Liver (tissue), 9 donors: ENCODE data around the gene RPUSD1. TPM values are rescaled to one million over a fixed set of nuclear protein-coding genes. Genes with fewer than 3 reads are reported as not detected.

Experiments
- DNase-seq: peaks from one replicate; pipeline ENCODE4 v3.0.0-alpha.2; 2017; ENCODE audit warnings: low spot score
- H3K27ac ChIP-seq, 2 donors: one replicate each; pipeline ENCODE4 v1.7.0; 2013; ENCODE audit warnings: inconsistent platforms in 2 of 2, low read length in 2 of 2, control low read depth in 1 of 2, low read depth in 1 of 2, mild to moderate bottlenecking in 1 of 2
- H3K27me3 ChIP-seq, 4 donors: one replicate each; pipeline versions ENCODE4 v1.6.1 to v1.7.0; 2013; ENCODE audit warnings: low read length in 3 of 4, inconsistent platforms in 1 of 4, mild to moderate bottlenecking in 1 of 4, moderate library complexity in 1 of 4; ENCODE audit not compliant: control insufficient read depth in 4 of 4, insufficient read depth in 4 of 4
- H3K36me3 ChIP-seq, 4 donors: one replicate each; pipeline versions ENCODE4 v1.6.1 to v1.7.0; 2013; ENCODE audit warnings: low read length in 3 of 4, mild to moderate bottlenecking in 3 of 4, low read depth in 1 of 4, moderate library complexity in 1 of 4; ENCODE audit not compliant: control insufficient read depth in 4 of 4, insufficient read depth in 3 of 4
- H3K4me1 ChIP-seq, 4 donors: one replicate each; pipeline versions ENCODE4 v1.6.1 to v1.7.0; 2013; ENCODE audit warnings: low read length in 3 of 4, mild to moderate bottlenecking in 3 of 4, moderate library complexity in 1 of 4; ENCODE audit not compliant: control insufficient read depth in 4 of 4, insufficient read depth in 4 of 4
- H3K4me3 ChIP-seq, 3 donors: one replicate each; pipeline versions ENCODE4 v1.6.1 to v1.7.0; 2013; ENCODE audit warnings: low read length in 3 of 3, control low read depth in 1 of 3, low read depth in 1 of 3, mild to moderate bottlenecking in 1 of 3
- H3K9ac ChIP-seq, 2 donors: one replicate each; pipeline ENCODE4 v1.7.0; 2013; ENCODE audit warnings: low read length in 2 of 2, mild to moderate bottlenecking in 2 of 2, moderate library complexity in 2 of 2, control low read depth in 1 of 2, low read depth in 1 of 2
- H3K9me3 ChIP-seq, 4 donors: one replicate each; pipeline versions ENCODE4 v1.6.1 to v1.7.0; 2013; ENCODE audit warnings: low read length in 3 of 4; ENCODE audit not compliant: control insufficient read depth in 4 of 4
- EGR1 ChIP-seq, 2 donors: IDR thresholded peaks; 2 replicates each; pipeline ENCODE4 v1.6.1; 2016 to 2018; ENCODE audit warnings: antibody characterized with exemption in 2 of 2, low read depth in 2 of 2
- FOXA1 ChIP-seq: IDR thresholded peaks from 2 replicates; pipeline ENCODE4 v1.6.1; 2016; ENCODE audit warnings: antibody characterized with exemption
- FOXA2 ChIP-seq: IDR thresholded peaks from 2 replicates; pipeline ENCODE4 v1.6.1; 2016; ENCODE audit warnings: antibody characterized with exemption
- GABPA ChIP-seq, 2 donors: IDR thresholded peaks in 1 of 2; conservative IDR thresholded peaks in 1 of 2; 2 replicates each; pipeline ENCODE4 v1.6.1; 2016; ENCODE audit warnings: antibody characterized with exemption in 2 of 2, mild to moderate bottlenecking in 1 of 2, moderate library complexity in 1 of 2
- HNF4A ChIP-seq, 2 donors: conservative IDR thresholded peaks; 2 replicates each; pipeline ENCODE4 v1.6.1; 2016; ENCODE audit warnings: antibody characterized with exemption in 2 of 2, mild to moderate bottlenecking in 2 of 2
- HNF4G ChIP-seq: IDR thresholded peaks from 2 replicates; pipeline ENCODE4 v1.6.1; 2016; ENCODE audit warnings: antibody characterized with exemption
- JUND ChIP-seq, 2 donors: IDR thresholded peaks; 2 replicates each; pipeline ENCODE4 v1.6.1; 2016; ENCODE audit warnings: antibody characterized with exemption in 2 of 2
- NR2F2 ChIP-seq: IDR thresholded peaks from 2 replicates; pipeline ENCODE4 v1.6.1; 2016; ENCODE audit warnings: antibody characterized with exemption
- RAD21 ChIP-seq, 2 donors: IDR thresholded peaks; 2 replicates each; pipeline ENCODE4 v1.6.1; 2016; ENCODE audit warnings: antibody characterized with exemption in 2 of 2, mild to moderate bottlenecking in 2 of 2
- SP1 ChIP-seq: IDR thresholded peaks from 2 replicates; pipeline ENCODE4 v1.6.1; 2018; ENCODE audit warnings: antibody characterized with exemption, mild to moderate bottlenecking
- TAF1 ChIP-seq: conservative IDR thresholded peaks from 2 replicates; pipeline ENCODE4 v1.6.1; 2016; ENCODE audit warnings: antibody characterized with exemption, mild to moderate bottlenecking
- YY1 ChIP-seq: IDR thresholded peaks from 2 replicates; pipeline ENCODE4 v1.6.1; 2016; ENCODE audit warnings: antibody characterized with exemption, mild to moderate bottlenecking
- WGBS: extraction: QIAGEN DNeasy Blood & Tissue Kit; methylation state at CpG from one replicate; pipeline ENCODE4 v1.1.7; 2013; 5-methylcytosine and 5-hydroxymethylcytosine counted together
- polyA plus RNA-seq, 2 donors: library from polyadenylated mRNA; stranded (reverse) in 1 of 2; unstranded in 1 of 2; fragments of 200-250 nt in 1 of 2; fragments of >200 nt in 1 of 2; fragmentation: Nextera tagmentation in 1 of 2; extraction: Ambion mirVana in 1 of 2; gene quantifications; one replicate each; pipeline versions ENCODE4 v1.2.1 to v1.2.3, GENCODE V29; 2013 to 2015
- total RNA-seq, 2 donors: library from RNA; depleted of rRNA; stranded (reverse); fragments of >200 nt; gene quantifications; one replicate each; pipeline ENCODE4 v1.2.3, GENCODE V29; 2014
- TF ChIP-seq, protein P1 (sequence below): fragments of 150-350 bp; IDR thresholded peaks from 2 replicates; pipeline ENCODE4 v1.5.1; 2017; ENCODE audit warnings: improper control_type of control experiment, low read depth, low read length; ENCODE audit not compliant: missing input control
- TF ChIP-seq, protein P2 (sequence below): IDR thresholded peaks from 2 replicates; pipeline ENCODE4 v1.6.1; 2016; ENCODE audit warnings: antibody characterized with exemption
- TF ChIP-seq, protein P3 (sequence below): IDR thresholded peaks from 2 replicates; pipeline ENCODE4 v1.6.1; 2016; ENCODE audit warnings: antibody characterized with exemption
- TF ChIP-seq, protein P4 (sequence below): IDR thresholded peaks from 2 replicates; pipeline ENCODE4 v1.6.1; 2016; ENCODE audit warnings: antibody characterized with exemption, mild to moderate bottlenecking
- donor health status: healthy.
- donor health status: healthy.
- donor health status: healthy.
- donor health status: healthy.
- donor health status: healthy.

The RPUSD1 gene
- total and polyA plus RNA-seq, 4 donors = 4.5 to 10.7 (median 8.9) TPM

DNA sequence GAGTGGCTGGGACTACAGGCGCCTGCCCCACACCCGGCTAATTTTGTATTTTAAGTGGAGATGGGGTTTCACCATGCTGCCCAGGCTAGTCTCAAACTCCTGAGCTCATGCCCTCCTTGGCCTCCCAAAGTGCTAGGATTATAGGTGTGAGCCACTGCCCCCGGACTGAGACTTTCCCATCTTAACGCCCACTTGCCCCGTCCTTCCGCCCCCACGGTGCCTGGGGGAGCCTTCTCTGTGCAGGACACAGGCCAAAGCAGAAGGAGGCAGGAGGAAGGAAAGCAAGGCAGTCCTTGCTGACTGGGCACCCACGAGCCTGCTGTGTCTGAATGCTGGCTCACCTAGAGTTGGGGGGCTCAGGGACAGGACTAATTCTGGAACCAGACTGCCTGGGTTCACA lies 30.0 kb upstream of the RPUSD1 start (continued):
- TF ChIP-seq, protein P1, sequence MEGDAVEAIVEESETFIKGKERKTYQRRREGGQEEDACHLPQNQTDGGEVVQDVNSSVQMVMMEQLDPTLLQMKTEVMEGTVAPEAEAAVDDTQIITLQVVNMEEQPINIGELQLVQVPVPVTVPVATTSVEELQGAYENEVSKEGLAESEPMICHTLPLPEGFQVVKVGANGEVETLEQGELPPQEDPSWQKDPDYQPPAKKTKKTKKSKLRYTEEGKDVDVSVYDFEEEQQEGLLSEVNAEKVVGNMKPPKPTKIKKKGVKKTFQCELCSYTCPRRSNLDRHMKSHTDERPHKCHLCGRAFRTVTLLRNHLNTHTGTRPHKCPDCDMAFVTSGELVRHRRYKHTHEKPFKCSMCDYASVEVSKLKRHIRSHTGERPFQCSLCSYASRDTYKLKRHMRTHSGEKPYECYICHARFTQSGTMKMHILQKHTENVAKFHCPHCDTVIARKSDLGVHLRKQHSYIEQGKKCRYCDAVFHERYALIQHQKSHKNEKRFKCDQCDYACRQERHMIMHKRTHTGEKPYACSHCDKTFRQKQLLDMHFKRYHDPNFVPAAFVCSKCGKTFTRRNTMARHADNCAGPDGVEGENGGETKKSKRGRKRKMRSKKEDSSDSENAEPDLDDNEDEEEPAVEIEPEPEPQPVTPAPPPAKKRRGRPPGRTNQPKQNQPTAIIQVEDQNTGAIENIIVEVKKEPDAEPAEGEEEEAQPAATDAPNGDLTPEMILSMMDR = no peak
- no peak for TF ChIP-seq TAF1

DNA sequence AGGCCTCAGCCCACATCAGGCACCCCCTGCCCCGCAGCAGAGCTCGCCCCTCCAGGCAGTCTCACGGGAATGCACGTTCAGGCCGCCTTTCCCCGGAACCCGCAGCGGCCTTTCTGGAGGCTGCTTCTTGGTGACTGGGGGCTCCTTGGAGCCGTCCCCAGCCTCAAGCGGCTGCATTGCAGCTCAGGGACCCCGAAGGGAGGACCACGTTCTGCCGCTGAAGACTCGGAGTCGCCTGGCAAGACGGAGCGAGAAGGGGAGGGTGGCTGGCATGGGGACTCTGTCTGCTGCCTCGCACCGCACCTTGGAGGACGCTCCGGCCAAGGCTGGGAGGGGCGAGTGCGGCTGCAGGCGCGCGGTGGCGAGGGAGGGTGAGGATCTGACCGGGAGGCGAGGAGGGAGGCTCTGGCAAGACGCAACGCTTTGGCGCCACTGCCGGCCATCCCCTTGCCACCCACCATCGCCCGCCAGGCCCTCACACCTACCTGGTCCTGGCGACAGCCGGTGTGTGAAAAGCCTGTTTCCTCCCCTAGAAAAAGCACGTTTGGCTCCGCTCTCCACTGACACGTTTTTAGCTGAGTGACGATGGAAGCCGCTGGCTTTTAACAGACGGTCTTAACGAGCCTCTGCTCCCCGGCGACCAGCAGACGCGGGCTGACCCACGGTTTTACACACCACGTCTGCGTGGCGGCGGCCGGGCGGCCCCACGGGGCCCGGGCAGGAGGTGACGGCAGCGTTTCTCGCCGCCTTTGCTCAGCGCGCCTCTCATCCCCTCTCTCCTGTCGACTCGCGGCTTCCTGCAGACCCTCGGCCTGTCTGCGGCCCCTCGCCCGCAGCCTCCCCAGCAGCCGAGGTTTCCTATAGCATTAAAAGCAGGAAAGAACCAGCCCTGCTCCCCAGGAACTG lies 29.1 kb upstream of the RPUSD1 start:
- no peak overlapping the region for H3K4me3 ChIP-seq
- WGBS = 81% methylated on average over 71 of the region's 71 CpGs
- DNase-seq = no peak
- H3K9ac ChIP-seq = no peak overlapping the region
- H3K36me3 ChIP-seq = no peaks in the 10 kb centered on the region
- H3K9me3 ChIP-seq = no peaks in the 10 kb centered on the region
- peaks cover 2 to 9% (median 6%) of the 10 kb centered on the region in 4 donors for H3K27me3 ChIP-seq
- no peaks in the 10 kb centered on the region for H3K4me1 ChIP-seq
- TF ChIP-seq, protein P1 = no peak
- no peak for TF ChIP-seq HNF4G
- TF ChIP-seq FOXA1 = no peak
- TF ChIP-seq, protein P2, sequence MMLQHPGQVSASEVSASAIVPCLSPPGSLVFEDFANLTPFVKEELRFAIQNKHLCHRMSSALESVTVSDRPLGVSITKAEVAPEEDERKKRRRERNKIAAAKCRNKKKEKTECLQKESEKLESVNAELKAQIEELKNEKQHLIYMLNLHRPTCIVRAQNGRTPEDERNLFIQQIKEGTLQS = no peak
- TF ChIP-seq RAD21 (IDR thresholded peaks at IDR 0.05) = no peak
- TF ChIP-seq, protein P3, sequence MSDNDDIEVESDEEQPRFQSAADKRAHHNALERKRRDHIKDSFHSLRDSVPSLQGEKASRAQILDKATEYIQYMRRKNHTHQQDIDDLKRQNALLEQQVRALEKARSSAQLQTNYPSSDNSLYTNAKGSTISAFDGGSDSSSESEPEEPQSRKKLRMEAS = no peak
- no peak for TF ChIP-seq SP1
- no peak for TF ChIP-seq HNF4A (conservative IDR thresholded peaks at IDR 0.05)
- TF ChIP-seq TAF1 = no peak
- no peak for TF ChIP-seq NR2F2
- no peak for TF ChIP-seq JUND (IDR thresholded peaks at IDR 0.05)
- TF ChIP-seq FOXA2 = no peak
- TF ChIP-seq YY1 = no peak
- TF ChIP-seq EGR1 (IDR thresholded peaks at IDR 0.05; ENCODE audit: low read depth in 2 of 2) = no peak
- TF ChIP-seq GABPA (IDR thresholded peaks at IDR 0.05 in 1 of 2, conservative IDR thresholded peaks at IDR 0.05 in 1 of 2) = no peak
- TF ChIP-seq, protein P4, sequence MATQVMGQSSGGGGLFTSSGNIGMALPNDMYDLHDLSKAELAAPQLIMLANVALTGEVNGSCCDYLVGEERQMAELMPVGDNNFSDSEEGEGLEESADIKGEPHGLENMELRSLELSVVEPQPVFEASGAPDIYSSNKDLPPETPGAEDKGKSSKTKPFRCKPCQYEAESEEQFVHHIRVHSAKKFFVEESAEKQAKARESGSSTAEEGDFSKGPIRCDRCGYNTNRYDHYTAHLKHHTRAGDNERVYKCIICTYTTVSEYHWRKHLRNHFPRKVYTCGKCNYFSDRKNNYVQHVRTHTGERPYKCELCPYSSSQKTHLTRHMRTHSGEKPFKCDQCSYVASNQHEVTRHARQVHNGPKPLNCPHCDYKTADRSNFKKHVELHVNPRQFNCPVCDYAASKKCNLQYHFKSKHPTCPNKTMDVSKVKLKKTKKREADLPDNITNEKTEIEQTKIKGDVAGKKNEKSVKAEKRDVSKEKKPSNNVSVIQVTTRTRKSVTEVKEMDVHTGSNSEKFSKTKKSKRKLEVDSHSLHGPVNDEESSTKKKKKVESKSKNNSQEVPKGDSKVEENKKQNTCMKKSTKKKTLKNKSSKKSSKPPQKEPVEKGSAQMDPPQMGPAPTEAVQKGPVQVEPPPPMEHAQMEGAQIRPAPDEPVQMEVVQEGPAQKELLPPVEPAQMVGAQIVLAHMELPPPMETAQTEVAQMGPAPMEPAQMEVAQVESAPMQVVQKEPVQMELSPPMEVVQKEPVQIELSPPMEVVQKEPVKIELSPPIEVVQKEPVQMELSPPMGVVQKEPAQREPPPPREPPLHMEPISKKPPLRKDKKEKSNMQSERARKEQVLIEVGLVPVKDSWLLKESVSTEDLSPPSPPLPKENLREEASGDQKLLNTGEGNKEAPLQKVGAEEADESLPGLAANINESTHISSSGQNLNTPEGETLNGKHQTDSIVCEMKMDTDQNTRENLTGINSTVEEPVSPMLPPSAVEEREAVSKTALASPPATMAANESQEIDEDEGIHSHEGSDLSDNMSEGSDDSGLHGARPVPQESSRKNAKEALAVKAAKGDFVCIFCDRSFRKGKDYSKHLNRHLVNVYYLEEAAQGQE = no peak
- H3K27ac ChIP-seq = no peak overlapping the region
